HG03558 (cell line): ENCODE results near the gene GPR65.
"Not testable (repeated sequence)": the region's sequence is repeated elsewhere in the genome, so short reads cannot be mapped to it uniquely, and the experiment has no call there.

Experiments
- ATAC-seq: cut with Tn5 transposase; IDR thresholded peaks from one replicate; pipeline ENCODE4 v1.9.1; 2021; ENCODE audit warnings: moderate number of reproducible peaks; ENCODE audit not compliant: unreplicated experiment; ENCODE audit errors: extremely low read depth

Gene GPR65

DNA sequence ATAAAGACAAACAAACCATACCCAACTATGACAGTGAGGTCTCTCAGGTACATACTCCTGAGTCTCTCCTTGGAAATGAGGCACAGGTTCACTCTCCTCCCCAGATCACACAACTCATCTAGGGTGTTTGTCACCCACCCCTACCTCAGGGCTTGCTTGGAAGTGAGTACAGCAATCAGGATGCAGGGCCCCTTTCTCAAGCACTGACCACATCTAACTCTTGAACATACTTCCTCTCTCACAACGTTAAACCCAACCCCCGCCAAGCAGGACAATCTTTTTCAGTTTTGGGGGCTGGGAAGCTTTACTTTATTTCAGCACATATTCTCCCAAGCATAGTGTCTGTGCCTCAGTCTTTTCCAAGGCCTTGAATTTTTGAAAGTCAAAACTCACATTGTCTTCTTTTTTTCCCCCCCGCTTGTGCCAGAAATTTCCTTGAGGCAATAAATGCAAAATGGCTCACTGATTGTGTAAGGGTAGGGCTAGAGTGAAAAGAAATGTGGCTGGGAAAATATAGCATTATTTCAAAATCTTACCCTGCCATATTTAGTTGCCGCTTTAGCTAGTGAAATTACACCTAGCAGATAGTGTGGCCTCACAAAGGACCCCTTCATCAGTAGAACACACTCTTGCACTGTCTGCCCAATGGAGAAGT, 2.4 kb upstream of the GPR65 start:
- no peak for ATAC-seq

DNA sequence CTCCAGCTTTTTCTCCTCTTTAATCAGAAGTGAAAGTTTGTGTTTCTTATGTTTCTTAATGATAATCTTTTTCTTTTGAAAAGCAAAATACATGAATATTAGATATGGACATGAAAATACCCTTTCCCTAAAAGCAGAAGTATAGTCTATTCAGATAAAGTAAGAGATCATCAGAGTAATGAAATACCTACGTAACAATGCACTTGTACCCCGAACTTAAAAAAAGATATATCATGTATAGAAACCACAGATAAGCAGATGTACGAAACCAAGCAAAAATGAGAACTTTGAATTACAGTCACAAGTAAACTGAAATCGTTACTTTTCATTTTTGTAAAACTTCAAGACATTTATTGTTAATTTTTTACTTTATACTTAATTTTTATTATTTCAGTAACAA, 1.5 kb upstream of the GPR65 start:
- no peak for ATAC-seq

DNA sequence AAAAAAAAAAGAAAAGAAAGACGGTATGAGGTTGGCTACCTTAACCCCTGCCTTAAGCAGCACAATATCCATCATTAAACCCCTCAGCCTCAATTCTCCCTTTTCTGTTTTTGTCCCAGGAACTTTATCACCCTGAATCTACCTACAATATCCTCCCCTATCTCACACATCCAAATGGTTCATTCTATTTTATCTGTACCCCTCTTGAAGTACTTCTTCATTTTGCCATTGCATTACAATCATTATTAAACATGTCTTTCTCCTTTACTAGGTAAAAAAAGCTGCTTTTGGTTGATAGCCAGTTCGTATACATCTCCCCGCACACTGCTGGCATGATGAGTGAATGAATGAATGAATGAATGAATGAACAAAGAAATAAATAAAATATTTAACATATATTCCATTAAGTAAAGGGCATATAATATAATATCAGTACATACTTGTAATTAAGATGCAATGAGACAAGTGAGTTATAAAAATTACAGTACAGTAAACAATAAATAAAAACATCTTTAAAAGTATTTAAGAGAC, 364 bp upstream of the GPR65 start:
- ATAC-seq = no peak

DNA sequence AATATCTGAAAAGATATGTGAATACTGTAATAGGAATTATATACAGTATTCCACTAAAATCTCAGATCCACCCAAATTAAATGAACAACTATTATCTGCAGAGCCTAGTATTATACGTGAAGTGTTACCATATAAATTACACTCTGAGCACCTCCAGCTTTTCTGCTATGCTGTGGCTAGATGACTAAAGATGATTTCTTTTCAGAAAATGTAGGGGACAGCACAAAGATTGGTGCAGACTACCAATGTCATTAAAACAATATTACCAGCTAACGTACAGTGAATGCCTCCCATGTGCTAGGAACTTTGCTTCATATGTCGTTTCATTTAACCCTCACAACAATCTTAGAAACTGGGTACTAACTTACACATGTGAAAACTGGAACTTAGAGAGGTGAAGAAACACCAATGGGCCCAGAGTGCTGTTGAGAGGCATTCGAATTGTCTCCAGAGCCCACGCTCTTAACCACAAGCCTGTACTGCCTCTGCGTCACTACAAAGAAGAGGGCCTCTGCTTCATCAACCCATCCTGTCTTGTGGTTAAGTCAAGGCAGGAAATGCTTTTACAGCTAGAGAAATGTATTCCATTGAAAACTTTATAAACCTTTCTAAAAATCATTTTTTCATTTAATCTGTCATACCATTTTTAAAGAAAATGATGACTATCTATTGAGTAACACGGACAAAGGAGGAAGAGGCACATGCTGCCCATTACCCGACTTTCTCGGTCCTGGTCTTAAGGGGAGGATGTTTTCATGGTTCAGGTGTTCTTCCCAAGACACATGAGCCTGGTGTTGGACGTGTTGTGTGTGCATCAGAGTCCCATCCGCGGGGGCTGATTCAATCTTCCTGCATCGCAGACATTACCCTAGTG, 1.3 kb downstream of the GPR65 start:
- ATAC-seq = peak; percentile 89

DNA sequence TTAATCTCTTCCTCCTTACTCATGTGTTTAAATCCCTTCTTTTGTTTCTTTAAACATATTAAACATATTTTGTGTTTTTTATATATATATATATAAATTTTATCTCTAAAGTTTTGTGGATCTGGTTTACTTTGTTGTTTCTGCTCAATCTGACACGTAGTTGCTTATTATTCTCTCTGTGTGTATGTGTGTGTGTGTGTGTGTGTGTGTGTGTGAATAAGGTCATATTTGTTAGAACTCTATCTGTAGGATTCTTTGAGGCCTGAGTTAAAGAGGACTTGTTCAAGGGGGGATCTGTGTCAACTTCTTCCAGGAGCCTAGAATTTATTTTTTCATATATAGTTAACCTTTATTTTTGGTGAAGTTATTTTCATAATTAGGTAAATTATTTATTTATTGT, 2.7 kb downstream of the GPR65 start:
- ATAC-seq = no peak

DNA sequence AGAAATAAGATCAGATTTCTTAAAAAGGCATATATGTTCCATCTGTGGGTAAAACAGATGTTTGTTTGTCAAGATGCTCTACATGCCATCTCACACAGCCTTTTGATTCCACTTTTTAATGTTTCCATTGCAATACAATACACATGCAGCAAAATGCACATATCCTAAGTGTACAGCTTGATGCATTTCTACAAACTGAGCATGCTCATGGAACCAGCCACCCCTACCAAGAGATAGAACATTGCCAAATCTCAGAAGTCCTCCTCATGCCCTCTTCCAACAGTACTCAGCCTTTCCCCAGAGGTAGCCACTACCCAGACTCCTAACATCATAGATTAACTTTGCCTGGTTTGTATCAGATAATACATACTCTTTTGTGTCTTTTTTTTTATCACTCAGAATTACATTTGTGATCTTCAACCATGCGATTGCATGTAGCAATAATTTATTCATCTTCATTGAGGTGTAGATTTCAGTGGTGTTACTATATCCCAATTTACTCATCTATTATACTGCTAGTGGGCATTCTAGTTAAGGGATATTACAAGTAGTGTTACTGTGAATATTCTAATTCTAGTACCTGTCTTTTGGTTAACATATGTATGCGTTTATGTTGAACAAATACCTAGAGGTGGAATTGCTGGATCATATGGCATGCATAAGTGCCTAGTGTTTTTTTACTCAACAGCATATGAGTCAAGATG, 3.3 kb downstream of the GPR65 start:
- no peak for ATAC-seq

DNA sequence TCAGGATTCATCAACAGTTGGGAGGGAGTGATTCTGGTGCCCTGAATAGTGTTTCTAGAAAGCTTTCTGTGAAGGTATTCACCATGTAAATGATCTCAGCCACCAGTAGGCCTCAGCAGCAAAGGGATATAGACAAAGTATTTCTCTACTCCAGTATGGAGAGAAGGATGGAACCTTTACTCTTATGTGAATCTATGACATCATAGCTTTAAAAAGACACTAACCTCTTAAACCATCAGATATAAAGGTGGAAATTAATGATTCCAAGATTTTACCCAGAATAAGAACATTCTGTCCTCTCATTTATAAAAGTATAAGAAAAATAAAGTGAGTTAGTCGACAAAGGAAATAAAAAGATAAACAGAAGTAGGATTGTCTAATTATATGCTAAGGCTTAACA, 4.6 kb downstream of the GPR65 start:
- no peak for ATAC-seq

DNA sequence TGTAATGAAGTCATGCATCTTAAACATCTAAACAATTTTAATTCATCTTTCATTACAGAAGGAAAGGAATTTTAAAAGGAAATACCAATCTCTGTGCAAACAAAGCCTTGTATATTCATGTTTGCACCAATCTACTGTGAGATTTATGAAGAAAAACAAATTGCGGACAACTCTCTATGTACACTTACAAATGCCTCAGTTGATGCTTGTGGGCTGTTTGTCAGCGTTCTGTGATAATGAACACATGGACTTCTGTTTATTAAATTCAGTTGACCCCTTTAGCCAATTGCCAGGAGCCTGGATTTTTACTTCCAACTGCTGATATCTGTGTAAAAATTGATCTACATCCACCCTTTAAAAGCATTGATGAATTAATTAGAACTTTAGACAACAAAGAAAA, 5.4 kb downstream of the GPR65 start:
- ATAC-seq = no peak

DNA sequence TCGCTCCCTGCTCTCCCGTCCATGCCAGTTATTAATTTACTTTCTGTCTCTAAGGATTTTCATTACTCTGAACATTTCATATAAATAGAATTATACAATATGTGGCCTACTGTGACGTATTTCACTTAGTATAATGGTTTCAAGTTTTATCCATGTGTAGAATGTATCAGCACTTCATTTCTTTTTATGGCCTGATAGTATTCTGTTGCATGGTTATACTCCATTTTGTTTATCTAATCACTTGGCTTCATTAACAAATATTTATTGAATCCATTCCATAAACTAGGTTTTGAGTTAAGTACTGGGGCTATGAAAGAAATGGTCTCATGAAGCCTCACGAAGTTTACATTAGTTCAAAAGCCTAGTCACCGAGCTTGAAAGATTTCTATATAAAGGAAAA, 7.6 kb downstream of the GPR65 start:
- no peak for ATAC-seq

DNA sequence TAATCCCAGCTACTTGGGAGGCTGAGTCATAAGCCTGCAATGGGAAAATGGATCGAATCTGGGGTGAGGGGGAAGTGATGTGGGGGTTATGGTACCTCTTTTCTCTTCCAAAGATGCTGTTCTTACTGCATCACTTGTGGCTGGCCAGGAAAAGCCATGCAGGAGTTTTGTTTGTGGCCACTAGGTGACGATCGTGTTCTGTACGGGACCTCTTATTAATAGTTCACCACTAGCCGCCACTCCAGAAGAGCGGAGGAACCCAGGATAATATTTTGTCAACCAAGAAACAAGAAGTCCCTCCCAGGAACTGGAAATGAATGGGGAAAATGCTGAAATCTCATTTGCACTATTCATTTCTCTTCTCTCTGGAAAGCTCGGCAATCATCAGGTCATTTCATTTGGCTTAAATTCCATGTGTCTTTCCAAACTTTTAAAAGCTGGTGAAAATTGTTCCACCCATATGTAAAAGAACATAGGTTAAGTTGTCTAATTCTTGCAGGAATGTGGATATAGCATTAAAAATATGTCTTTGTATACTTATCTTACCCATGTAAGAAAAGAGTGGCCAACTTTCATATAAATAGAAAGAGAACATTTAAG, 8.9 kb downstream of the GPR65 start:
- ATAC-seq = peak; percentile 86

DNA sequence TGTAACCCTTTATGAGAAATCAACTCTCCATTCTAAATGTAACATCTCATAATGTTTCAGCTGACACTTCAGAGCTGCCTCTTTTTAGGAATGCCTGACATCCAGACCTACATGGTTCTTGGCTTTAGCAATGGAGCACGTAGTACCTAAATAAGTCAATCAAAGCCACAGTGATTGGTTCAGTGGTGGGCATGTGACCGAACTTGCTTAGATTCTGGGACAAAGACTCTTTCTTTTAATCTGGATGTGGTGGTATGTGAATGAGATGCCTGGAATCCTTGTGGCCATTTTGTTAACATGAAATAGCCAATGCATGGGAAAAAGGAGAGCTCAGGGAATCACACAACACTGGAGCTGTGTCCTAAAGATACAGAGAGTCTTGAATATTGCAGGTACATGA, 11.8 kb downstream of the GPR65 start:
- no peak for ATAC-seq

DNA sequence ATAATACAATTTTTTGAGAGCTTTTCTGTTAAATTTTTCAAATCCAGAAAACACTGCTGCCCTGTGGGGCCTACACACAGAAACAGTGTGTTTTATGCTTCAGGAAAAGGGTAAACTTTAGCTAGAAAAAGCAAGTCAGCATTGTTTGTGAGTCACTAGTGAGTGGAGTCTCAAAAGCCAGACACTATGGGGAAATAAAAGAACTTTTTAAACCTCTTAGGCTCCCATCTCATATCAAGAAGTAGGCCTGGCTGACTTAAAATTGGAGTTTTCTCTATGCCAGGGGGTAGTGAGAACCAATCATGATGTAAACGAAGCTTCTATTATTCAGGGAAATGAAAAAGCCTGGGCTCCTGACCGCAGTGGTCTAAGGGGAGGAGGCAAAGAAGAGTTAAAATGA, 12.6 kb downstream of the GPR65 start:
- no peak for ATAC-seq

DNA sequence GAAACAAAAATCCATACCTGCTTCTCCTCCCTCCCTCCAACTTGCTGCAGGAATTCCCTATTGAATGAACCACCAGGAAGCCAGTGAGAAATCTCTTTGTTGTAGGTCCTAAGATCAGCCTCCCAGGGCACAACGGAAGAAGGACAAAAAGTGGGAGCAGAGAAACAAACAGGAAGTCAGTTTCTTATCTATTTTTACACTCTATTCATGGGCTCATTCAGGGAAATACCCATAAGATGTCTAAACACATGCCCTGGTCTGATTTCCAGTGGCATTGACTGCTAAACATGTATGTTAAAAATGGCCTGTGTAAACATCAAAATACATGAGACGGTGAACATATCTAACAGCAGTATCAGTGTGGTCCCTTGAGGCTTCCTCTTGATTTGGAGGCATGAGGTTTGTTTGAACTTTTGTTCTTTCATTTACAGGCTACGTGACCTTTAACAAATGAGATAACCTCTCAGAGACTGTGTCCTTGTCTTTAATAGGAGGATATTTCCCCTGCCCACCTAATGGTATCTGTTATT, 18.8 kb downstream of the GPR65 start:
- ATAC-seq = no peak

DNA sequence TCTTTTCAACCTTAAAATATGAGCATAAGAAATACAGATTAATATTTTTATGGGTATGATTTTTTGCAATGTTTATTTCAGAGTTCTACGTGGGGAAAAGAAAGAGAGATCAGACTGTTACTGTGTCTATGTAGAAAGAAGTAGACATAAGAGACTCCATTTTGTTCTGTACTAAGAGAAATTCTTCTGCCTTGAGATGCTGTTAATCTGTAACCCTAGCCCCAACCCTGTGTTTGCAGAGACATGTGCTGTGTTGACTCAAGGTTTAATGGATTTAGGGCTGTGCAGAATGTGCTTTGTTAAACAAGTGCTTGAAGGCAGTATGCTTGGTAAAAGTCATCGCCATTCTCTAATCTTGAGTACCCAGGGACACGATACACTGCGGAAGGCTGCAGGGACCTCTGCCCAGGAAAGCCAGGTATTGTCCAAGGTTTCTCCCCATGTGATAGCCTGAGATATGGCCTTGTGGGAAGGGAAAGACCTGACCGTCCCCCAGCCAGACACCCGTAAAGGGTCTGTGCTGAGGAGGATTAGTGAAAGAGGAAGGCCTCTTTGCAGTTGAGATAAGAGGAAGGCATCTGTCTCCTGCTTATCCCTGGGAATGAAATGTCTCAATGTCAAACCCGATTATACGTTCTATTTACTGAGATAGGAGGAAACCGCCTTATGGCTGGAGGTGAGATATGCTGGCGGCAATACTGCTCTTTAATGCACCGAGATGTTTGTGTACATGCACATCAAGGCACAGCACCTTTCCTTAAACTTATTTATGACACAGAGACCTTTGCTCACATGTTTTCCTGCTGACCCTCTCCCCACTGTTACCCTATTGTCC, 19.5 kb downstream of the GPR65 start:
- not testable (repeated sequence) for ATAC-seq

DNA sequence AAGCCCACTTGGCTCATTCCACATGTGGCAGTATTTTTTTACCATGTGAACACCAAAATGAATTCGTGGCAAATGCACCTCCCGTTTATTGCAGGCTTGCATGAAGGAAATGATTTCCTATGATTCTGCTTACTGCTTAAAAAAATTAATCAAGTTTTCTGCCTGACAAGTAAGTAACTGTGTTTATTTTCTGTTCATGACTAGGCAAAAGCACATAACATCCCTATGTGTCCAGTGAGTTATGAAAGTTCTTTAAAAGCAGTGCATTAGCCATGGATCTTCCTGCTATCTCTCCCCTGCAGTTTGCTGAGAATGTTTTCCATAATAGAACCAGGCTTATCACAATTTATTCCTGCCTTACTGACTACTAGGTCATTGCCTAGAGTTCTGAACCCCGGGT, 20.4 kb downstream of the GPR65 start:
- ATAC-seq = no peak

DNA sequence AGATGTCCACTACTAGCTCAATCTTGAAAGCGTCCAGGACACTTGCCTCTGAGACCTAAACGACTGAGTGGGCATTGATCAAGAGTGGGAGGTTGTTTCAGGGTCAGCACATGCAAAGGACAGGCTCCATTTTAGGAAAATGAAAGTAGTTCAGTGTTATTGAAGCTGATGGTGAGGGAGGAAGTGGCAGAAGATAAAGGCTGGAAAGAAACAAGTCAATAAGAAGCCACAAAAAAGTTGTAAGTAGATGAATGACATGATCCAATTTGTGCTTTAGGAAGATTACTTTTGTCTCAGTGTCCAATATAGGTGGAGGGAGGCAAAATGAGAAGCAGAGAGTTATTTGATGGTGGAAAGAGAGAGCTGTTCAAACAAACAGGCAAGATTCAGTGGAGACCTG, 22.0 kb downstream of the GPR65 start:
- ATAC-seq = no peak

DNA sequence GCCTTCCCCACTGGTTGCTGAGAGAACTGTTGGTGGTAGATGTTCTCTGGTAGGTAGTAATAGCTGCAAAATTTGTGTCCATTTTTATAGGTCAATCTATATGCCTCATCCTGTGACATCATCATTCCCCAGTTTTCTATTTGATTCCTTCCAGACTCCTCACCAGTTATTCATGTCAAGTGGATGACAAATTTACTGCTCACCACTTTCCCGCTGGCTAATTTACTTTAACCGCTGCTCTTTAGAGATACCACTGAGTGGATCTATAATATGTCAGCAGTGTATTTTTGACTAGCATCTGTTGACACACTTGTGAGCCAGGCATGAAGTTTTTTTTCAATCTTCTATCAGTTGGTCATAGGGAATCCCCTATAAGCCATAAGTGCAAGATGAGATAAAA, 24.6 kb downstream of the GPR65 start:
- ATAC-seq = no peak

DNA sequence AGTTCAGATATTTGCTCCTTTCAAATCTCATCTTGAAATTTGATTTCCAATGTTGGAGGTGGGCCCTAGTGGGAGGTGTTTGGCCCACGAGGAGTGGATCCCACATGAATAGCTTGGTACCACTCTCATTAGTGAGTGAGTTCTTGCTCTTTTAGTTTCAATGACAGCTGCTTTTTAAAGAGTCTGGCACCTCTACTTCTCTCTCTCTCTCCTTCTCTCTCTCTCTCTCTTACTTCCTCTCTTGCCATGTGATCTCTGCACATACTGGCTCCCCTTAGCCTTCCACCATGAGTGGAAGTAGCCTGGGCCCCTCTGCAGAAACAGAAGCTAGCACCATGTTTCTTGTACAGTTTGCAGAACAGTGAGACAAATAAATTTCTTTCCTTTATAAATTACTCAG, 25.1 kb downstream of the GPR65 start:
- no peak for ATAC-seq

DNA sequence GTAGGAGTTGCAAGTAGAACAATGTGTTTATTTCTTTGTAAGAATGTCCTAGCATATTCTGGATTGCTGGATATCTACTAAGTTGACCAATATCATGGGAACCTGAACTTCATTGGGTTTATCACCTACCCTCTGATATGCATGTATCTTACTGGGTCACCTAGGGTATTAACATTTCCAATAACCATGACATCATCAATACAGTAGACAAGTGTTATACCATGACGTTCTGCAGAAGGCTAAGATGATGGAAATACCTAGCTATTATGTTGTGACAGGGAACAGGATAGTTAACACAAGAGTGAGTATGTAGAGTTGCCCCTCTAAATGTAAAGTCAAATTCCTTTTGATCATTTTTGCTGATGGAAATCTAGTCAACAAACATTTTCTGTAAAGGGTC, 26.0 kb downstream of the GPR65 start:
- ATAC-seq = no peak

DNA sequence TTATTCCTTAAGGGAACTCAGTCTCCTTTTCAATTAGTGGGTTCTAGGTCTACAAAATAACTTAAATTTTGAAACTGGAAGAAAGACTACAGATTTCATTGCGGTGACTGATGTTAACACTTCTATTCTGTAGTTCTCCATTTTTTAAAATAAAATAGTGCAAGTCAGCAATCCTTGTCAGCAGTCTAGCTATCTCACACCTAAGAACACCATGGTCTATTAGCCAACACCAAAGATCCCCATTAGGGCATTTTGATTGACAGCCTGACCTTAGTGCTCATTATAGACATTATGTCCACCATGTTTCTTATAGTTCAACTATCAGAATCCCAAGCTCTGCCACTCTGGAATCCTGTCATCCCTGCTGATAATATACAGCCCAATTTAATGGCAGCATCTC, 27.4 kb downstream of the GPR65 start:
- ATAC-seq = no peak
